Measurements from ENCODE around the gene CERS4.
A peak's percentile ranks its signal among the peaks of the same experiment; 100 is the strongest.
"Not testable (repeated sequence)": the region's sequence is repeated elsewhere in the genome, so short reads cannot be mapped to it uniquely, and the experiment has no call there.

Gene CERS4

DNA sequence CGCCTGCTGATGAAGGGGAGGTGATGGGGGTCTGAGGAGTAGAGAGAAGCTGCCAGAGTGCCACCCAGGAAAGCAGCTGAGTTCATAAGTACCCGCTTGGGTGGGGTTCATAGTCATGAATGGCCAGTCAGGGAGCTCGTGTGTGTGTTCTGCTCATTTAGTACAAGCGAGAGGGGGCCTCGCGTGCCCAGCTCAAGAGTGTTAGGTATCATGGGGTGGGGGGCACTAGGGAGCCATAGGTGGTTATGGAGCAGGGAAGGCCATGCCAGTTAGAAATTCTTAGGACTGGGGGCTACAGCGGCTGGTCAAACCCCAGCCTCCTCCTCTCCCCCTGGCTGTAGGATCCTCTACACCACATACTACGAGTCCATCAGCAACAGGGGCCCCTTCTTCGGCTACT, 52.2 kb downstream of the CERS4 start:
- no peak for DNase-seq (ENCODE audit: low read depth in 2 of 2, low spot score in 1 of 2)

DNA sequence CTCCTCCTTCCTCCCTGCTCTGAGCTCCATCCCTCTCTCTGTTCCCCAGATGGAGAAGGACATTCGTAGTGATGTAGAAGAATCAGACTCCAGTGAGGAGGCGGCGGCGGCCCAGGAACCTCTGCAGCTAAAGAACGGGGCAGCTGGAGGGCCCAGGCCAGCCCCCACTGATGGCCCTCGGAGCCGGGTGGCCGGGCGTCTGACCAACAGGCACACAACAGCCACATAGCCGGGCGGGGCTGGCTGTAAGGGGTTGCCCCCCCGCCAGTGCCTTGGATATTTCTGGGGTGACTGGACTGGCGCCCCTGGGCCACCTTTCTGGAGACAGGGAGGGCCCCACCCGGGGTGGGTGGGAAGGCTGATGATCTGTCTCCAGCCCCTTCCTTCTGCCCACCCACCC, 52.7 kb downstream of the CERS4 start:
- DNase-seq (ENCODE audit: low read depth in 2 of 2, low spot score in 1 of 2): no peak

DNA sequence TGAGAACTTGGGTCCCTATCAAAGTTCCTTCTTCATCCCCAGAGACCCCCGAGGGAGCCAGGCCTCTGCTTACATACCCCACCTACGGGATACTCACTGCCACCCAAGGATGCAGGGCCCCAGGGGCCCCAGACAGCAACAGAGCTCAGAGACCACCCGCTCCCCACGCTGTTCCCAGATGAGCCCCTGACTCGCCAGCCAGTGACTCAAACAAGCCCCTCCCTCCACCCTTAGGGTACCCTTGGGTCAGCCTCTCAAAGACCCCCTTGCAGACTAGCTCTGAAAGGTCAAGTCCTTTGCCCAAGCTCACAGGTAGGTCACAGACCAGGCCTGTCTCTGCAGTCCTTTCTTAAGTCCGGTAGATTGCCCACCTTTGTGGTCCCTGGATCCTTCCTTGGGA, 53.3 kb downstream of the CERS4 start:
- DNase-seq (ENCODE audit: low read depth in 2 of 2, low spot score in 1 of 2): no peak

DNA sequence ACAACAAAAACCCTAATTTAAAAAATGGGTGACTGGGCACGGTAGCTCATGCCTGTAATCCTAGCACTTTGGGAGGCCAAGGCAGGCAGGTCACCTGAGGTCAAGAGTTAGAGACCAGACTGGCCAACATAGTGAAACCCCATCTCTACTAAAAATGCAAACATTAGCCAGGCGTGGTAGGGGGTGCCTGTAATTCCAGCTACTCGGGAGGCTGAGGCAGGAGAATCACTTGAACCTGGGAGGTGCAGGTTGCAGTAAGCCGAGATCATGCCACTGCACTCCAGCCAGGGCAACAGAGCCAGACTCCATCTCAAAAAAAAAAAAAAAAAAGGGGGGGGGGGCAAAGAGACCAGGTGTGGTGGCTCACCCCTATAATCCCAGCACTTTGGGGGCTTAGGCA, 55.1 kb downstream of the CERS4 start:
- not testable (repeated sequence) for DNase-seq (ENCODE audit: low read depth in 2 of 2, low spot score in 1 of 2)

DNA sequence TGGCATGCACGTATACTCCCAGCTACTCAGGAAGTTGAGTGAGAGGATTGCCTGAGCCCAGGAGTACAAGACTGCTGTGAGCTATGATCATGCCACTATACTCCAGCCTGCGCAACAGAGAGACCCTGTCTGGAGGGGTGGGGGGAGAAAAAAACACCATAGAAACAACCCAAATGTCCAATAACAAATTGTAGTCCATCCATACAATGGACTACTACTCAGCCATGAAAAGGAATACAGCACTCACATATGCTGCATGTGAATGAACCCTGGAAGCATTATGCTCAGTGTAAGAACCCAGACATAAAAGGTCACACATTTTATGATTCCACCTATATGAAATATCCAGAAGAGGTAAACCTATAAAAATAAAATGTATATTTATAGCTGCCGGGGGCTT, 56.7 kb downstream of the CERS4 start:
- DNase-seq (ENCODE audit: low read depth in 2 of 2, low spot score in 1 of 2): no peak

DNA sequence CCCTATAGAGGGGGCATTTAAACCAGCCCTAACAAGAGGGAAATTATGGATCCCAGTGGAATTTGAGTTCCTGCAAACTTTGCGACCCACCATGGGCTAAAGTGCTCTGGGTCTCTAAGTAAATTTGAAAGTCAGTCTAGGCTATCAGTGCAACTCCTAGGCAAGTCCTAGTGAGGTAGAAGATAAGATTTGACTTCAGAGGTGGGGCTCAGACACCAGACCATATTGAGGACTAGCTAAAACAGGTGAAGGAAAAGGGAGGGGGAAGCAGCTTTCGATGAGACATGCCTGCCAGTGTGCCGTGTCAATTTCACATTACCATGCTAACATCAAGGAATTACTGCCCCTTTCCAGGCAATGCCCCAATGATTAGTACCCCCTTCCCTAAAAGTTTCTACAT, 60.6 kb downstream of the CERS4 start:
- no peak for DNase-seq (ENCODE audit: low read depth in 2 of 2, low spot score in 1 of 2)

DNA sequence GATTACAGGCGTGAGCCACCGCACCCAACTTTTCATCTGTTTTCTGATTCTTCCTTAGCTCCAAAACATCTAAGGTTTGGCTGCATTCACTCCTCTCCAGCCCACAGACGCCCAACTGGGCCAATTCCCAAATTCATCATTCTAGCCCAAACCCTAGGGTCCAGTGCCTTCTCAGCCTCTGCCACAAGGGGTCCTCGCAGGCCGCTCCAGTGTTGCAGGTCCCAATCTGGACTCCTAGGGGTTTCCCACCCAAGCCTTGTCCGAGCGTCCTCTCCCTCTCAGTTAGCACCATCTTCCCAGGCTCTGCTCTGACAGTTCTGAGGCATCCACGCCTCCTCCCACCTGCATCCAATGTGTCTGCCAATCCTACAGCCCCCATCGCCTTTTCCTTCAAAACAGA, 67.3 kb downstream of the CERS4 start:
- not testable (repeated sequence) for DNase-seq (ENCODE audit: low read depth in 2 of 2, low spot score in 1 of 2)

DNA sequence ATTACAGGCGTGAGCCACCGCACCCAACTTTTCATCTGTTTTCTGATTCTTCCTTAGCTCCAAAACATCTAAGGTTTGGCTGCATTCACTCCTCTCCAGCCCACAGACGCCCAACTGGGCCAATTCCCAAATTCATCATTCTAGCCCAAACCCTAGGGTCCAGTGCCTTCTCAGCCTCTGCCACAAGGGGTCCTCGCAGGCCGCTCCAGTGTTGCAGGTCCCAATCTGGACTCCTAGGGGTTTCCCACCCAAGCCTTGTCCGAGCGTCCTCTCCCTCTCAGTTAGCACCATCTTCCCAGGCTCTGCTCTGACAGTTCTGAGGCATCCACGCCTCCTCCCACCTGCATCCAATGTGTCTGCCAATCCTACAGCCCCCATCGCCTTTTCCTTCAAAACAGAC, 82.2 kb downstream of the CERS4 start:
- DNase-seq (ENCODE audit: low read depth in 2 of 2, low spot score in 1 of 2): not testable (repeated sequence)

DNA sequence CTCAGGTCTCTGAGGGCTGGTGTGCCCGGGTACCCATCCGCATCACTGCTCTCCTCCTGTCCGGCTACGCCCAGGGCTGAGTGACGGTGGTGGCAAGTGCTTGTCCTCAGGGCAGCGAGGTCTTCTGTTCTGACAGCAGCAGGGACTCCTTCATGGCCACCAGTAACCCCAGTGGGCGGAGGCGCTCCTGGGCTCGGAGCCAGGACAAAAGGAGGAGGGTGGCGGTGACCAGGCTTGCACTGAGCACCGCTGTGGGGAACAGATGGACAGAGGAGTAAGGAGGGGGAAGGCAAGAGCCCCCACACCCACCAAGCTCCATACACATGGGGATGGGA, 93.2 kb downstream of the CERS4 start:
- no peak for DNase-seq (ENCODE audit: low read depth in 2 of 2, low spot score in 1 of 2)

DNA sequence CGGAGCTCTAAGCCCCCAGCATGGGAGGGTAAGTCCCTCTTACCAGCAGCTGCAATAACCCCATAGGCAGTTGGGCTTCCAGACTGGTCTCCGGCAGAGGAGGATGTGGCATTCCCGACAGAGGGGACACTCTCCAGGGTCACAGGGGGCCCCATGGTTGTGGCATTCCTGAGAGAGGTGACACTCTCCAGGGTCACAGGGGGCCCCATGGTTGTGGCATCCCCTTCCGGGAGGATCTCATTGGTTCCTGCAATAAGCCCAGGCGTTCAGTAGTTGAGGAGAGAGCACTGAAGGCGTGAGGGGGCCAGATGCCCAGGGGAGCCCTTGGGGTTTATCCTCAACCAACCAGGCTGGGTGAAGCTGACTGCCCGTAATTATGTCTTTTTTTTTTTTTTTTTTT, 93.6 kb downstream of the CERS4 start:
- no peak for DNase-seq (ENCODE audit: low read depth in 2 of 2, low spot score in 1 of 2)

DNA sequence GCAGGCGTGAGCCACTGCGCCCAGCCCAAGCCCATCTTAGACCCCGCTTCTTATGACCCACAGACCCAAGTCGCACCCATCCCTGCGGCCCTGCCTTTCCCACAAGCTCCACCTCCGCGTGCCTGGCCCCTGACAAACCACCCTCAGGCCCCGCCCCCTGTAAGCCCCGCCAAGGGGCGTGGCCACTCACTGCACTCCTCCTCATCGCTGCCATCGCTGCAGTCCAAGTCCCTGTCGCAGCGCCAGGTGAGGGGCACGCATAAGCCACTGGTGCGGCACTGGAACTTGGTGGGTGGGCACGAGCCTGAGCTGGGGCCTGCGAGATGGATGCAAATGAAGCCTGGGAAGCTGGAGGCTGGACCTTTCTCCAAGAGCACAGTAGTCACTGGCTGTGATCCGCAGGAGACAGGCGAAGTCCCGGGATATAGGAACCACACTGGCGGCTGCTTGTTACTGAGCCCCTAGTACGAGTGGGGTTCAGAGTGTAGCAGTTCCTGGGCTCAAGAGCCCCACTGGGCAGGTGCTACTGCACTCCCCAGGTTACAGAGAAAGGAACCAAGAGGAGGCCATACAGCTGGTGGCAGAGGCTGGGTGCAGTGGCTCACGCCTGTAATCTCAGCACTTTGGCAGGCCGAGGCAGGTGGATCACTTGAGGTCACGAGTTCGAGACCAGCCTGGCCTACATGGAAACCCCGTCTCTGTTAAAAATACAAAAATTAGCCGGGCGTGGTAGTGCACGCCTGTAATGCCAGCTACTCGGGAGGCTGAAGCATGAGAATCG, 95.9 kb downstream of the CERS4 start:
- no peak for DNase-seq (ENCODE audit: low read depth in 2 of 2, low spot score in 1 of 2)

DNA sequence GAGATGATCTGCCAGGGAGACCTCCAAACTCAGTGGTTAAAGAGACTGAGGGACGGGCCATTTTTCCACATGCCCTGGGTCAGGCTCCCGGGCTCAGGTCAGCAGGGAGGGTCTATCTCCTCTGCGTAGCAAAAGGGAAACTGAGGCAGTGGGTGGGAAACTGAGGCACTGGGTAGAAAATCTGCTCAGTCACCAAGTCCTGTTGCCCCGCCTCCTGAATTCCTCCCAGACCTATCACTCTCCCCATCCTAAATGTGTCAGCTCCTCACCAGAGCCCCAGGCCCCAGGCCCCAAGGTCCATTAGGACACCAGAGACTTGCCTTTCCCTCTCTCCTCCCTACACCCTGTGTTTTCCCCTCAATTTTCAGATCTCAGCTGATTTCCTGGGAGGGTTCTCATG, 96.6 kb downstream of the CERS4 start:
- no peak for DNase-seq (ENCODE audit: low read depth in 2 of 2, low spot score in 1 of 2)

DNA sequence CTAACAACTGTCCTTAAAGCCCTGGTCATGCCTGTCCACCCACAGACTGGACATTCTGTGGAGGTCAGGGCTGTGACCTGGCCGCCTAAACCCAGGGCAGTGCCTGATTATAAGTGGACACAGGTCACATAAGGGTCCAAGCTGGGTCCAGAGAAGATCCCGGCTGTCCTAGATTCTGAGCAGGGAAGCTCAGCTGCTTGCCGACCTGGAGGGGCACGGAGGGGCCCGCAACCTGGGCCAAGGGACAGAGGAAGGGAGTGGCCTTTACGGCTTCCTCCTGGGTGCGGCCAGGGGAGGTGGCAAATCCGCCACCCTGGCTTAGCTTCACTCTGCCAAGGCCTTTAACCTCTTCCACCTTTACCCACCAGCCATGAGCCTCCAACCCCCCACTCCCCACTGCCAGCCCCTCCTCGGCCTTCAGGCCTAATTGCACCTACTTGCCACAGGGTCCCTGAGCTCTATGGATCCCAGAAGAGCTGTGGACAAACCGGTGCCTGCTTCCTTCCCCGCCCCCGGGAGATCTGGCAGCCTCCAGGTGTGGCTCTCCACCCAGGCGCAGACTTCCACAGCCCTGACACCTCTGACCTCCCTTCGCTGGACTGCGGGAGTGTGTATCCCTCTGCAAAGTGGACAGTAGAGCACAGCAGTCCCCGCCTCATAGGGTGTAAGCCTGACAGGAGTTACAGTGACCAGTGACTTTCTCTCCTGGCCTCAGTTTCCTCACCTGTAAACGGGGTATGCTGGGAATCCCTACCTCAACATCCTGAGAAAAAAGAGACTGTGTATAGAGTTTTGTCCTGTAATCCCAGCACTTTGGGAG, 97.3 kb downstream of the CERS4 start:
- no peak for DNase-seq (ENCODE audit: low read depth in 2 of 2, low spot score in 1 of 2)

DNA sequence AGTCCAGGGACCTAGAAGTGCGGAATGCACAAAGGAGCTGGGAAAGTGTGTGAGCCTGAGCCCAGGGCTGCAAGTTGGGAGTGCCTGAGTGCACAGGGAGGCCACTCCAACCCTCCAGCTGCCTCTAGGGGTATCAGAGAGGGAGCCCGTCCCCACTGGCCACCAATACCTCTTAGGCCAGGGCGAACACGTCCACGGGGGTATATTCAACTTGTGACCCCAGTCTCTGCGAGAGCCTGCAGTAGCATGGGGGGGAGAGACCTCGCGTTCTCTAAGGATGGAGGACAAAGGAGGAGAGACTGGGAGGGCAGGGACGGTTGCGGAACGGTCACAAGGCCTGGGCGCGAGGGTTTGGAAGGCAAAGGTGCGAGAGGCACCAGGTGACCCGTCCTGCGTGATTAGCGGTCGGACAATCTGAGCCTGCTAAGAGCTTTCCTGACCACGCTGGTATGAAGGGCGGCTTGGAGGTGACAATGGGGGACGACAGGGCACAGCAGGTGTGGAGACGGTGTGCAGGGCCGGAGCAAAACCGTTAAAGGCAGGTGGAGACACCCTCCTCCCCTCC, 98.3 kb downstream of the CERS4 start:
- DNase-seq (ENCODE audit: low read depth in 2 of 2, low spot score in 1 of 2): no peak

DNA sequence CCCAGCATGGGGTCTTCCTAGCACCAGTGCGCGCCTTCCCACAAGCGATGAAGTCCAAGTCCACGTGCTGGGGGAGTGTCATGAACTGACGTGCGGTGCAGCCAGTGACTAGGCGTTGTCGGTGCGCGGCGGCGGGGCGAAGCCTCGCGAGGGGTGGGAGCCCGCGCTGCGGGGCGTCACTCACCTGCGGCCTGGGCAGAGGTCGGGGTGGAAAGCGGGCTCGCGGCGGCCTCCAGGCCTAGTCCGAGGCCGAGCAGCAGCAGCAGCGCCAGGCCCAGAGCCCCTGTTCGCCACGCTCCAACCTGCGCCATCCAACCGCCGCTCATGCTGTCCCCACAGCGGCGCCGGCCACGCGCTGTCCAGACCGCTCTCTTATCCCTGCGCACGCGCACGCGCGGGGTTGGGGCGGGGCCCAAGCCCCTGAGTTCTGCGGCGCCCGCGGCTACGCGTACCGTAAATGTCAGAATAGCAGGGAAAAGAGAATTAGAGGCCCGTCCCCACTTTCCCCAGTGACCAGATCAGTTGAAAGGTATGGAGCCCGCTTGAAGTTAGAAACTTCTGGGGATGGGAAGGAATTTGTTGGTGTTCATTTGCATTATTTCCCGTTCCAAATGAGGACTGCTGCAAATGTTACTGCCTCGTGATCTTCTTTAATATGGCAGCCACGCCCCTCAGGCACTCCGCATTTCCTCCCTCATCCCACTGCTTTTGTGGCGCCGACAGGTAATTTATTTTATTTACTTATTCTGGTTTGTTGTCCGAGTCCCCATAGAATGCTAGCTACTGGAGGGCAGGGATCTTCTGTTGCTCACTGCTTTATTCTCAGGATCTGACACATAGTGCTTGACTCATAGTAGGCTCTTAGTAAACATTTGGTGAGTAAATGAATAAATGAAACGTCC, 99.0 kb downstream of the CERS4 start, which contains the start of gene CD320:
CD320 (minus strand) TSS at position 394 of the 902 bp plus-strand sequence; CDS start at position 326, 68 bp downstream.
- peak; percentile 68 to 74 for DNase-seq (ENCODE audit: low read depth in 2 of 2, low spot score in 1 of 2)

DNA sequence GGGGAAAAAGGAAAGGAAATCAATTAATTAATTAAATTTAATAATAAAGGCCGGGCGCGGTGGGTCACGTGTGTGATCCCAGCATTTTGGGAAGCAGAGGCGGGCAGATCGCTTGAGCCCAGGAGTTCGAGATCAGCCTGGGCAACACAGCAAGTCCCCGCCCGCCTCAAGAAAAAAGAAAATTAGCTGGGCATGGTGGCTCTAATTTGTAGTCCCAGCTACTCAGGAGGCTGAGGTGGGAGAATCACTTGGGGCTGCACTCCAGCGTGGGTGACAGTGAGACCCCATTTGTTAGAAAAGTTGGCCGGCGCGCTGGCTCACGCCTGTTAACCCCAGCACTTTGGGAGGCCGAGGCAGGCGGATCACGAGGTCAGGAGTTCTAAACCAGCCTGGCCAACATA, 99.7 kb downstream of the CERS4 start:
- DNase-seq (ENCODE audit: low read depth in 2 of 2, low spot score in 1 of 2): no peak

DNA sequence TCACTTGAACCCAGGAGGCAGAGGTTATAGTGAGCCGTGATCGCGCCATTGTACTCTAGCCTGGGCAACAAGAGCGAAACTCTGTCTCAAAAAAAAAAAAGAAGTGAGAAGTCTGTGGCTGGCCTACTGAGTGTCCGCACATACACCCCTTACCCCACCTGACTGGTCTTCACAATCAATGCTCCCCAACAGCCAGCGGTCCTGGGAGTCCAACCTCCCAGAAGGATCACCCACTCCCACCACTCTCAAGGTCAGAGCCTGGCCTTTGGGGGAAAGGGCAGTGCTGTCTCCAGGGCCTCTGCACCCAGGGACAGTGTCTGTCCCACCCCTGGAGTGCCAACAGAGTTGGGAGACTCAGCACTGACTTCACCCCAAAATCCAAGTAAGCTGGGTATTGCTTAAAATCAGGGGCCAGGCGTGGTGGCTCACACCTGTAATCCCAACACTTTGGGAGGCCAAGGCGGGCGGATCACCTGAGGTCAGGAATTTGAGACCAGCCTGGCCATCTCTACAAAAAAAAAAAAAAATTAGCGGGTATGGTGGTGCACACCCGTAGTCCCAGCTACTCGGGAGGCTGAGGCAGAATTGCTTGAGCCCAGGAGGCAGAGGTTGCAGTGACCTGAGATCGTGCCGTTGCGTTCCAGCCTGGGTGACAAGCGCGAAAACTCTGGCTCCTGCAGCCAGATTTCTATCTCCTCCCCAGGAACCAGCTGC, 101.3 kb downstream of the CERS4 start:
- DNase-seq (ENCODE audit: low read depth in 2 of 2, low spot score in 1 of 2): no peak

DNA sequence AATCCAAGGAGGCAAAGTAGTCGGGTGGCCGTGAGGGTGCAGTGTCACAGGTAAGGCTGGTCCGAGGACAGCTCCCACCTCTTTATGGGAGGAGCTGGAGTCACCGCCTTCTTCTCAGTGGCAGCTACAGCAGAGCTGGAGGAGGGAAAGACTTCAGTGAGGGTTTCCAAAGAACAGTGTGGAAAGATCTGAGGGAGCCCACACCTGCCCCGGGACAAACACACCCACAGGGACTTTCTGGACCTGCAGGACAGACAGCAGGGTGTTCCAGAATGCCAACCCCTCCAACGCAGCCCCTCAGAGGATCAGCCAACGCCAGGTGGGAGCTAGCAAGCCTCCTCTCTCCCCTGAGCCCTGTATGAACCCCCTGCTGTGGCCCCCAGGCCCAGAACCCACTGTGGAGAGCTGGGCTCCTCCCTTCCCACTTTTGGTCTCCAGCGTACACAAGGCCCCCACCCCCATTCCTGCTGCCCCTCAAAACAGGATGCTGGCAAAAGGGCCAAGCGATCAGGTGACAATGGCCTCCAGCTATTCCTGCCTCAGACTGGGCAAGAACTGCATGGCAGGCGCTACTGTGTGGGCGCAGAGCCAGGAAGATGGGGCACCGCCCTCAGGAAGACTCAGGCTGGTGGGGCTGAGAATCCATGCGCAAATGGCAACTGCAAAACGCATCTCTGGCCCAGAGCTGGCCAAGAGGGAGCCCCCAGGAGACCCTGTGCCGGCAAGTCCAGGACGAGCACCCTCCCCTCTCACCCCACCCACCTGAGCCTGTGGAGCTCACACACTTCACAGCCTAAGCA, 102.5 kb downstream of the CERS4 start:
- DNase-seq (ENCODE audit: low read depth in 2 of 2, low spot score in 1 of 2): no peak

Data from stimulated activated CD8-positive, alpha-beta memory T cell treated with anti-CD3 and anti-CD28 coated beads, Interleukin-4, amount 100 ng/mL, for 4 hours (primary cell).